Fibroblast of skin of back (primary cell): ENCODE data around the gene ALOXE3.

Source experiments
- DNase-seq: peaks from one replicate; pipeline ENCODE4 v3.0.0-alpha.2; 2013

ALOXE3 gene

GRCh38 chr17:8153957-8154607 lies 35.8 kb upstream of the ALOXE3 start:
- DNase-seq, result peak; percentile 98

GRCh38 chr17:8153525-8153956 lies 35.2 kb upstream of the ALOXE3 start:
- DNase-seq, result peak; percentile 97

- DNase-seq, result no peak
Measured at GRCh38 chr17:8153031-8153451, 34.7 kb upstream of the ALOXE3 start.

- DNase-seq, result peak; percentile 92
Measured at GRCh38 chr17:8152112-8152775, 33.9 kb upstream of the ALOXE3 start, which contains the start of gene PER1. TSS of gene PER1 (minus strand) at chr17:8152404. CDS start at chr17:8150706, 1,698 bp downstream.

GRCh38 chr17:8151641-8152111 lies 33.4 kb upstream of the ALOXE3 start:
- peak; percentile 57 for DNase-seq

GRCh38 chr17:8151120-8151640 lies 32.9 kb upstream of the ALOXE3 start:
- peak; percentile 88 for DNase-seq

GRCh38 chr17:8150194-8151119 lies 32.1 kb upstream of the ALOXE3 start:
- DNase-seq, result no peak

- DNase-seq, result no peak
Measured at GRCh38 chr17:8149419-8150193, 31.3 kb upstream of the ALOXE3 start.

GRCh38 chr17:8148560-8148959 lies 30.2 kb upstream of the ALOXE3 start:
- DNase-seq, result no peak

- no peak for DNase-seq
Measured at GRCh38 chr17:8147805-8148404, 29.6 kb upstream of the ALOXE3 start.

- no peak for DNase-seq
Measured at GRCh38 chr17:8147141-8147804, 29.0 kb upstream of the ALOXE3 start.

- no peak for DNase-seq
Measured at GRCh38 chr17:8146381-8147140, 28.2 kb upstream of the ALOXE3 start.

- DNase-seq, result no peak
Measured at GRCh38 chr17:8145811-8146210, 27.5 kb upstream of the ALOXE3 start.

GRCh38 chr17:8144401-8145231 lies 26.3 kb upstream of the ALOXE3 start:
- DNase-seq, result no peak

- DNase-seq, result no peak
Measured at GRCh38 chr17:8143581-8144400, 25.5 kb upstream of the ALOXE3 start.

- DNase-seq, result no peak
Measured at GRCh38 chr17:8142887-8143580, 24.7 kb upstream of the ALOXE3 start.

GRCh38 chr17:8142158-8142886 lies 24.0 kb upstream of the ALOXE3 start:
- no peak for DNase-seq
